ENCODE data around the gene SLC52A1.
A peak's percentile ranks its signal among the peaks of the same experiment; 100 is the strongest.
"Not testable (repeated sequence)": the region's sequence is repeated elsewhere in the genome, so short reads cannot be mapped to it uniquely, and the experiment has no call there.

Gene SLC52A1

GRCh38 chr17:5035315-5035714, at the start of gene SLC52A1:
TSS of gene SLC52A1 (minus strand) at chr17:5035426. CDS start at chr17:5034606, 820 bp downstream.
- no peak for DNase-seq (ENCODE audit: low read depth)

- DNase-seq (ENCODE audit: low read depth) = no peak
Measured at GRCh38 chr17:5080591-5080990, 45.4 kb upstream of the SLC52A1 start.

GRCh38 chr17:5078106-5079028, 43.1 kb upstream of the SLC52A1 start, which contains the start of gene ZFP3:
TSS of gene ZFP3 (plus strand) at chr17:5078467. CDS start at chr17:5091505, 13,038 bp downstream.
- DNase-seq (ENCODE audit: low read depth) = peak; percentile 48

- DNase-seq (ENCODE audit: low read depth) = peak; percentile 1
Measured at GRCh38 chr17:5077781-5078105, 42.5 kb upstream of the SLC52A1 start.

- DNase-seq (ENCODE audit: low read depth) = not testable (repeated sequence)
Measured at GRCh38 chr17:5077275-5077674, 42.0 kb upstream of the SLC52A1 start.

- DNase-seq (ENCODE audit: low read depth) = not testable (repeated sequence)
Measured at GRCh38 chr17:5075472-5075871, 40.2 kb upstream of the SLC52A1 start.

GRCh38 chr17:5069724-5070123, 34.5 kb upstream of the SLC52A1 start:
- no peak for DNase-seq (ENCODE audit: low read depth)

GRCh38 chr17:5068236-5068635, 33.0 kb upstream of the SLC52A1 start:
- no peak for DNase-seq (ENCODE audit: low read depth)

GRCh38 chr17:5065227-5065744, 30.1 kb upstream of the SLC52A1 start:
- DNase-seq (ENCODE audit: low read depth) = no peak

- DNase-seq (ENCODE audit: low read depth) = no peak
Measured at GRCh38 chr17:5055543-5055942, 20.3 kb upstream of the SLC52A1 start.

- DNase-seq (ENCODE audit: low read depth) = no peak
Measured at GRCh38 chr17:5050278-5050677, 15.1 kb upstream of the SLC52A1 start.

GRCh38 chr17:5049314-5049841, 14.2 kb upstream of the SLC52A1 start:
- no peak for DNase-seq (ENCODE audit: low read depth)

GRCh38 chr17:5047446-5047845, 12.2 kb upstream of the SLC52A1 start:
- no peak for DNase-seq (ENCODE audit: low read depth)

GRCh38 chr17:5045496-5045895, 10.3 kb upstream of the SLC52A1 start:
- DNase-seq (ENCODE audit: low read depth) = no peak

GRCh38 chr17:5044630-5045029, 9.4 kb upstream of the SLC52A1 start:
- DNase-seq (ENCODE audit: low read depth) = no peak

GRCh38 chr17:5043524-5043923, 8.3 kb upstream of the SLC52A1 start:
- DNase-seq (ENCODE audit: low read depth) = no peak

- DNase-seq (ENCODE audit: low read depth) = no peak
Measured at GRCh38 chr17:5042157-5043022, 7.2 kb upstream of the SLC52A1 start.

GRCh38 chr17:5034651-5035050, 575 bp downstream of the SLC52A1 start:
- DNase-seq (ENCODE audit: low read depth) = no peak

GRCh38 chr17:5034063-5034462, 1.2 kb downstream of the SLC52A1 start:
- no peak for DNase-seq (ENCODE audit: low read depth)

- DNase-seq (ENCODE audit: low read depth) = no peak
Measured at GRCh38 chr17:5033352-5034015, 1.7 kb downstream of the SLC52A1 start.

- no peak for DNase-seq (ENCODE audit: low read depth)
Measured at GRCh38 chr17:5032865-5033264, 2.4 kb downstream of the SLC52A1 start.
